Measurements from ENCODE around the gene ZC2HC1B. TPM values are rescaled to one million over a fixed set of nuclear protein-coding genes. Genes with fewer than 3 reads are reported as not detected.

Gene ZC2HC1B
- total and polyA plus RNA-seq, 10 of the 15 experiments (the other 5 are each of a cell fraction or from before 2014, with no cell fraction given), result 0.09 to 0.36 (median 0.31) TPM; not detected in 5

DNA sequence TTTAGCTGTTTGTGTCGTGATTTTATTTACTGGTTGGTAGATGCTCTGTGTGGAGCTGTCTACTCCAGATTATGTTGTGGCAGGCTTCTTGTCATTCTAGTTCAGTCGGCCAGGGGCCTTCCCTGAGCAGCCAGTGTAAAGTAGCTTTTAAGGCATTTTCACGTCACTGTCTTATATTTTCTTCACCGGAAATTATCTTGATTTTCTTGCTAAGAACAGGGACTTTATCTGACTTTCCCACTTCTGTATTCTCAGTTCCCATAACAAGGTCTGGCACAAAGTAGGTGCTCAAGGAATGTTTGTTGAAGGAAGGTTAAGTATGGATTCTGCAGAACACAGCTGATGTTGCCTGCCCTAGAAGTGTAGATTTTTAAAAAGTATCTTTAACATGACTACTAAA, 20.3 kb upstream of the ZC2HC1B start:
- TF ChIP-seq SPI1 (IDR thresholded peaks at IDR 0.05; ENCODE audit: borderline replicate concordance, insufficient read depth, low read depth, low read length), result peak; percentile 52; the same call in 1 of the 2 replicates
- TF ChIP-seq RELA (IDR thresholded peaks at IDR 0.05; ENCODE audit: borderline replicate concordance, partially characterized antibody), result no peak
- TF ChIP-seq, protein P1, sequence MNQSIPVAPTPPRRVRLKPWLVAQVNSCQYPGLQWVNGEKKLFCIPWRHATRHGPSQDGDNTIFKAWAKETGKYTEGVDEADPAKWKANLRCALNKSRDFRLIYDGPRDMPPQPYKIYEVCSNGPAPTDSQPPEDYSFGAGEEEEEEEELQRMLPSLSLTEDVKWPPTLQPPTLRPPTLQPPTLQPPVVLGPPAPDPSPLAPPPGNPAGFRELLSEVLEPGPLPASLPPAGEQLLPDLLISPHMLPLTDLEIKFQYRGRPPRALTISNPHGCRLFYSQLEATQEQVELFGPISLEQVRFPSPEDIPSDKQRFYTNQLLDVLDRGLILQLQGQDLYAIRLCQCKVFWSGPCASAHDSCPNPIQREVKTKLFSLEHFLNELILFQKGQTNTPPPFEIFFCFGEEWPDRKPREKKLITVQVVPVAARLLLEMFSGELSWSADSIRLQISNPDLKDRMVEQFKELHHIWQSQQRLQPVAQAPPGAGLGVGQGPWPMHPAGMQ (IDR thresholded peaks at IDR 0.05; ENCODE audit: borderline replicate concordance), result no peak
- no peak for TF ChIP-seq JUND (IDR thresholded peaks at IDR 0.05; ENCODE audit: low read depth, low read length)
- TF ChIP-seq ATF2 (IDR thresholded peaks at IDR 0.05; ENCODE audit: low read length), result no peak
- no peak for TF ChIP-seq FOS (IDR thresholded peaks at IDR 0.05; ENCODE audit: borderline replicate concordance, extremely low read depth, insufficient read length)
- no peak for TF ChIP-seq ZBED1 (IDR thresholded peaks at IDR 0.05; ENCODE audit: borderline replicate concordance)
- Histone ChIP-seq H3K4me2 (ENCODE audit: control insufficient read depth, insufficient read depth) (peak overlapping the region; percentile 64), H4K20me1 (ENCODE audit: control insufficient read depth, insufficient read depth) (no peaks in the 10 kb centered on the region), H3K36me3 (ENCODE audit: control insufficient read depth in 2 of 2, insufficient read depth in 2 of 2, low read length in 1 of 2) (peaks cover 5 to 13% of the 10 kb centered on the region in 2 experiments), H3K27me3 (replicated peaks in 1 of 2; ENCODE audit: control insufficient read depth in 2 of 2, insufficient read depth in 2 of 2, low read length in 1 of 2) (no peaks in the 10 kb centered on the region), H3K9ac (ENCODE audit: control insufficient read depth, insufficient read depth, low read length) (peak overlapping the region; percentile 93), H3K9me3 (replicated peaks; ENCODE audit: control insufficient read depth, insufficient read depth, low read length) (no peaks in the 10 kb centered on the region; the same call in 2 of the 3 replicates), H3K27ac (ENCODE audit: control insufficient read depth, insufficient read depth) (peak overlapping the region; percentile 78), H3K4me1 (ENCODE audit: control insufficient read depth, insufficient read depth, low read length) (no peaks in the 10 kb centered on the region), H3K79me2 (ENCODE audit: control insufficient read depth, insufficient read depth, low read length) (peaks cover 23% of the 10 kb centered on the region), H2AFZ (ENCODE audit: control insufficient read depth, low read depth, low read length) (peak overlapping the region; percentile 91; the same call in 1 of the 2 replicates), H3K4me3 (peak overlapping the region; percentile 88)
- DNase-seq (ENCODE audit: low read depth, low spot score), result no peak
- POLR2A ChIA-PET, result interaction anchor here (1.4 kb wide), 1 partner anchor 14 kb away, joined by 3 read pairs; no protein-coding TSS in a partner anchor
- SMC1A ChIA-PET (ENCODE audit: uncharacterized antibody, unreplicated experiment), result interaction anchor here (0.9 to 3.0 kb wide), 10 partner anchors 9 to 337 kb away, joined by 3 to 8 read pairs (median 4); no protein-coding TSS in a partner anchor
- in situ Hi-C loops (cut with MboI), result no loop called here
- ATAC-seq, result peak; percentile 18; the same call in 2 of the 3 replicates
- CTCF ChIA-PET, result interaction anchor here (0.7 to 3.7 kb wide), 7 partner anchors 9 to 331 kb away, joined by 3 to 11 read pairs (median 4); no protein-coding TSS in a partner anchor
- intact Hi-C loops (cut with micrococcal nuclease; ENCODE audit: unreplicated experiment), result loop anchor here (5.0 kb wide), 3 partner anchors 267 to 392 kb away; partner anchors contain the start of genes ADAT2, FUCA2 and PEX3
- WGBS (ENCODE audit: insufficient coverage, insufficient replicate concordance, low lambda C conversion rate, missing lambda C conversion rate), result 0% methylated on average over 4 of the region's 4 CpGs
- RAD21 ChIA-PET (ENCODE audit: unreplicated experiment), result interaction anchor here (0.8 to 1.5 kb wide), 3 partner anchors 80 to 99 kb away, joined by 3 to 4 read pairs (median 3); no protein-coding TSS in a partner anchor
- BruUV-seq (replicated peaks), result no TSS peak
- peak; percentile 41 for FAIRE-seq
